GM23338 (cell line): ENCODE measurements around the gene GRIN3A. TPM values are rescaled to one million over a fixed set of nuclear protein-coding genes. Genes with fewer than 3 reads are reported as not detected.

Source experiments
- ATAC-seq: fragments of 200-7000 bp; cut with Tn5 transposase; 3 replicates; pipeline ENCODE4 v1.9.1; 2020
- DNase-seq: peaks from one replicate; pipeline ENCODE4 v3.0.0-alpha.2; 2015; ENCODE audit warnings: low spot score
- H2AFZ ChIP-seq: fragments of 200-600 bp; sonication (generic); 2 replicates; pipeline ENCODE4 v1.8.0; 2016; ENCODE audit warnings: antibody characterized with exemption, mild to moderate bottlenecking, moderate library complexity
- H3F3A ChIP-seq: fragments of 200-600 bp; sonication (generic); replicated peaks from 2 replicates; pipeline ENCODE4 v1.8.0; 2017; ENCODE audit warnings: antibody characterized with exemption, mixed run types, low read depth
- H3K27ac ChIP-seq: fragments of 200-600 bp; sonication (generic); 2 replicates; pipeline ENCODE4 v1.6.1; 2016; ENCODE audit warnings: low read depth
- H3K27me3 ChIP-seq: fragments of 200-600 bp; sonication (generic); 2 replicates; pipeline ENCODE4 v1.8.0; 2016; ENCODE audit warnings: mild to moderate bottlenecking, mixed run types, moderate library complexity; ENCODE audit not compliant: insufficient read depth
- H3K36me3 ChIP-seq: fragments of 200-600 bp; sonication (generic); 2 replicates; pipeline ENCODE4 v1.8.0; 2016; ENCODE audit warnings: mild to moderate bottlenecking; ENCODE audit not compliant: insufficient read depth
- H3K4me1 ChIP-seq: fragments of 200-600 bp; sonication (generic); 2 replicates; pipeline ENCODE4 v1.8.0; 2016; ENCODE audit warnings: mild to moderate bottlenecking, moderate library complexity; ENCODE audit not compliant: insufficient read depth
- H3K4me2 ChIP-seq: fragments of 200-600 bp; sonication (generic); 2 replicates; pipeline ENCODE4 v1.7.1; 2017; ENCODE audit warnings: mixed run types
- H3K4me3 ChIP-seq: fragments of 200-600 bp; sonication (generic); 2 replicates; pipeline ENCODE4 v1.6.1; 2016; ENCODE audit warnings: mixed run types
- H3K79me2 ChIP-seq: fragments of 200-600 bp; sonication (generic); replicated peaks from 2 replicates; pipeline ENCODE4 v1.8.0; 2017; ENCODE audit warnings: mild to moderate bottlenecking; ENCODE audit not compliant: insufficient read depth
- H3K9me2 ChIP-seq: fragments of 200-600 bp; sonication (generic); 2 replicates; pipeline ENCODE4 v1.8.0; 2017; ENCODE audit not compliant: insufficient read depth
- H4K20me1 ChIP-seq: fragments of 200-600 bp; sonication (generic); replicated peaks from 2 replicates; pipeline ENCODE4 v1.8.0; 2017; ENCODE audit warnings: mild to moderate bottlenecking; ENCODE audit not compliant: insufficient read depth
- H3K27ac Mint-ChIP-seq: 2 replicates; pipeline ENCODE4 v1.8.0; 2020; ENCODE audit warnings: inconsistent platforms, mild to moderate bottlenecking, moderate library complexity, mixed read lengths
- H3K27me3 Mint-ChIP-seq: 3 replicates; pipeline ENCODE4 v1.8.0; 2022; ENCODE audit warnings: low read depth, mild to moderate bottlenecking, moderate library complexity, mixed read lengths, inconsistent platforms; ENCODE audit not compliant: insufficient read depth, poor library complexity
- H3K36me3 Mint-ChIP-seq: 3 replicates; pipeline ENCODE4 v1.8.0; 2021; ENCODE audit warnings: low read depth, mild to moderate bottlenecking, inconsistent platforms, moderate library complexity, mixed read lengths
- H3K4me1 Mint-ChIP-seq: 3 replicates; pipeline ENCODE4 v1.8.0; 2020; ENCODE audit warnings: mild to moderate bottlenecking, inconsistent platforms, mixed read lengths
- H3K4me3 Mint-ChIP-seq: 3 replicates; pipeline ENCODE4 v1.8.0; 2021; ENCODE audit warnings: moderate library complexity, mild to moderate bottlenecking, inconsistent platforms, mixed read lengths
- H3K9me3 Mint-ChIP-seq: 3 replicates; pipeline ENCODE4 v1.8.0; 2020; ENCODE audit warnings: moderate library complexity, mild to moderate bottlenecking, inconsistent platforms, mixed read lengths
- EZH2 ChIP-seq: fragments of 200-600 bp; sonication (generic); IDR thresholded peaks from one replicate; pipeline ENCODE4 v1.8.0; 2017; ENCODE audit warnings: antibody characterized with exemption, mild to moderate bottlenecking, low read depth; ENCODE audit not compliant: unreplicated experiment
- JUNB ChIP-seq: IDR thresholded peaks from one replicate; pipeline ENCODE4 v1.6.1; 2016; ENCODE audit warnings: antibody characterized with exemption; ENCODE audit not compliant: unreplicated experiment
- NANOG ChIP-seq: IDR thresholded peaks from 2 replicates; pipeline ENCODE4 v1.6.1; 2016; ENCODE audit warnings: antibody characterized with exemption, borderline replicate concordance
- POLR2AphosphoS5 ChIP-seq: IDR thresholded peaks from 2 replicates; pipeline ENCODE4 v1.6.1; 2016; ENCODE audit warnings: antibody characterized with exemption, low read depth
- STAT1 ChIP-seq: IDR thresholded peaks from one replicate; pipeline ENCODE4 v1.6.1; 2016; ENCODE audit warnings: antibody characterized with exemption; ENCODE audit not compliant: unreplicated experiment
- ZNF114 ChIP-seq: fragments of 250-450 bp; sonication (Bioruptor Pico); IDR thresholded peaks from 2 replicates; pipeline ENCODE4 v1.5.0; 2020; ENCODE audit warnings: mild to moderate bottlenecking, moderate library complexity
- polyA plus RNA-seq: library from polyadenylated mRNA; unstranded; fragments of >200 nt; fragmentation: Nextera tagmentation; extraction: Ambion mirVana; gene quantifications from 2 replicates; pipeline ENCODE4 v1.2.1, GENCODE V29; 2016
- total RNA-seq: library from RNA; depleted of rRNA; stranded (reverse); fragments of >200 nt; shearing (Covaris generic); gene quantifications from 2 replicates; pipeline ENCODE4 v1.2.3, GENCODE V29; 2014; rRNA removed
- TF ChIP-seq, protein P1 (sequence below): fragments of 250-450 bp; sonication (Bioruptor Pico); IDR thresholded peaks from 2 replicates; pipeline ENCODE4 v1.5.0; 2020; ENCODE audit warnings: mild to moderate bottlenecking, moderate library complexity
- TF ChIP-seq, protein P2 (sequence below): IDR thresholded peaks from 2 replicates; pipeline ENCODE4 v1.6.1; 2016; ENCODE audit warnings: antibody characterized with exemption

GRIN3A gene
- total and polyA plus RNA-seq, 2 experiments from 2014 or later, result 0.03 to 0.05 TPM

DNA sequence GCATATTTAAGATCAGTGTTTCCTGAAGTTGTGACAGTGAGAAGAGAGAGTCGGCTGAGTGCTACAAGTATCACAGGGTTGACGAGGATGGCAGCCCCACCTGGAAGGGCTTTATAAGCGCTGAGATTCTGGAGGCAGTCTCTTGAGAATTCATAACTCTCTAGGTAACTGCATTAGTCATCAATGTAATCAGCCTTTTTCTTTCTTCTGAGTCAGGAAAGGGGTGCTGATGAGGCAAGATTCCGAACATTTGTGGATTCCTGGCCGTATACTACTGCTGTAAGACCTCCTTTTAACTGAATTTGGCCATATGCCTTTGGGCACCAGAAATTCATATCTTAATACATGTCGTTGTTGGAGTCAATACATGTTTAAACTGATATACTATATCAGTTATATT lies 211.4 kb downstream of the GRIN3A start (continued):
- TF ChIP-seq, protein P1, sequence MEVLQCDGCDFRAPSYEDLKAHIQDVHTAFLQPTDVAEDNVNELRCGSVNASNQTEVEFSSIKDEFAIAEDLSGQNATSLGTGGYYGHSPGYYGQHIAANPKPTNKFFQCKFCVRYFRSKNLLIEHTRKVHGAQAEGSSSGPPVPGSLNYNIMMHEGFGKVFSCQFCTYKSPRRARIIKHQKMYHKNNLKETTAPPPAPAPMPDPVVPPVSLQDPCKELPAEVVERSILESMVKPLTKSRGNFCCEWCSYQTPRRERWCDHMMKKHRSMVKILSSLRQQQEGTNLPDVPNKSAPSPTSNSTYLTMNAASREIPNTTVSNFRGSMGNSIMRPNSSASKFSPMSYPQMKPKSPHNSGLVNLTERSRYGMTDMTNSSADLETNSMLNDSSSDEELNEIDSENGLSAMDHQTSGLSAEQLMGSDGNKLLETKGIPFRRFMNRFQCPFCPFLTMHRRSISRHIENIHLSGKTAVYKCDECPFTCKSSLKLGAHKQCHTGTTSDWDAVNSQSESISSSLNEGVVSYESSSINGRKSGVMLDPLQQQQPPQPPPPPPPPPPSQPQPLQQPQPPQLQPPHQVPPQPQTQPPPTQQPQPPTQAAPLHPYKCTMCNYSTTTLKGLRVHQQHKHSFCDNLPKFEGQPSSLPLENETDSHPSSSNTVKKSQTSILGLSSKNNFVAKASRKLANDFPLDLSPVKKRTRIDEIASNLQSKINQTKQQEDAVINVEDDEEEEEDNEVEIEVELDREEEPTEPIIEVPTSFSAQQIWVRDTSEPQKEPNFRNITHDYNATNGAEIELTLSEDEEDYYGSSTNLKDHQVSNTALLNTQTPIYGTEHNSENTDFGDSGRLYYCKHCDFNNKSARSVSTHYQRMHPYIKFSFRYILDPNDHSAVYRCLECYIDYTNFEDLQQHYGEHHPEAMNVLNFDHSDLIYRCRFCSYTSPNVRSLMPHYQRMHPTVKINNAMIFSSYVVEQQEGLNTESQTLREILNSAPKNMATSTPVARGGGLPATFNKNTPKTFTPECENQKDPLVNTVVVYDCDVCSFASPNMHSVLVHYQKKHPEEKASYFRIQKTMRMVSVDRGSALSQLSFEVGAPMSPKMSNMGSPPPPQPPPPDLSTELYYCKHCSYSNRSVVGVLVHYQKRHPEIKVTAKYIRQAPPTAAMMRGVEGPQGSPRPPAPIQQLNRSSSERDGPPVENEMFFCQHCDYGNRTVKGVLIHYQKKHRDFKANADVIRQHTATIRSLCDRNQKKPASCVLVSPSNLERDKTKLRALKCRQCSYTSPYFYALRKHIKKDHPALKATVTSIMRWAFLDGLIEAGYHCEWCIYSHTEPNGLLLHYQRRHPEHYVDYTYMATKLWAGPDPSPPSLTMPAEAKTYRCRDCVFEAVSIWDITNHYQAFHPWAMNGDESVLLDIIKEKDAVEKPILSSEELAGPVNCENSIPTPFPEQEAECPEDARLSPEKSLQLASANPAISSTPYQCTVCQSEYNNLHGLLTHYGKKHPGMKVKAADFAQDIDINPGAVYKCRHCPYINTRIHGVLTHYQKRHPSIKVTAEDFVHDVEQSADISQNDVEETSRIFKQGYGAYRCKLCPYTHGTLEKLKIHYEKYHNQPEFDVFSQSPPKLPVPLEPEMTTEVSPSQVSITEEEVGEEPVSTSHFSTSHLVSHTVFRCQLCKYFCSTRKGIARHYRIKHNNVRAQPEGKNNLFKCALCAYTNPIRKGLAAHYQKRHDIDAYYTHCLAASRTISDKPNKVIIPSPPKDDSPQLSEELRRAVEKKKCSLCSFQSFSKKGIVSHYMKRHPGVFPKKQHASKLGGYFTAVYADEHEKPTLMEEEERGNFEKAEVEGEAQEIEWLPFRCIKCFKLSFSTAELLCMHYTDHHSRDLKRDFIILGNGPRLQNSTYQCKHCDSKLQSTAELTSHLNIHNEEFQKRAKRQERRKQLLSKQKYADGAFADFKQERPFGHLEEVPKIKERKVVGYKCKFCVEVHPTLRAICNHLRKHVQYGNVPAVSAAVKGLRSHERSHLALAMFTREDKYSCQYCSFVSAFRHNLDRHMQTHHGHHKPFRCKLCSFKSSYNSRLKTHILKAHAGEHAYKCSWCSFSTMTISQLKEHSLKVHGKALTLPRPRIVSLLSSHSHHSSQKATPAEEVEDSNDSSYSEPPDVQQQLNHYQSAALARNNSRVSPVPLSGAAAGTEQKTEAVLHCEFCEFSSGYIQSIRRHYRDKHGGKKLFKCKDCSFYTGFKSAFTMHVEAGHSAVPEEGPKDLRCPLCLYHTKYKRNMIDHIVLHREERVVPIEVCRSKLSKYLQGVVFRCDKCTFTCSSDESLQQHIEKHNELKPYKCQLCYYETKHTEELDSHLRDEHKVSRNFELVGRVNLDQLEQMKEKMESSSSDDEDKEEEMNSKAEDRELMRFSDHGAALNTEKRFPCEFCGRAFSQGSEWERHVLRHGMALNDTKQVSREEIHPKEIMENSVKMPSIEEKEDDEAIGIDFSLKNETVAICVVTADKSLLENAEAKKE (CRISPR knock-in tag), result no peak
- TF ChIP-seq STAT1 (no peak), POLR2AphosphoS5 (no peak), NANOG (no peak), ZNF114 (CRISPR knock-in tag) (no peak), EZH2 (no peak)

DNA sequence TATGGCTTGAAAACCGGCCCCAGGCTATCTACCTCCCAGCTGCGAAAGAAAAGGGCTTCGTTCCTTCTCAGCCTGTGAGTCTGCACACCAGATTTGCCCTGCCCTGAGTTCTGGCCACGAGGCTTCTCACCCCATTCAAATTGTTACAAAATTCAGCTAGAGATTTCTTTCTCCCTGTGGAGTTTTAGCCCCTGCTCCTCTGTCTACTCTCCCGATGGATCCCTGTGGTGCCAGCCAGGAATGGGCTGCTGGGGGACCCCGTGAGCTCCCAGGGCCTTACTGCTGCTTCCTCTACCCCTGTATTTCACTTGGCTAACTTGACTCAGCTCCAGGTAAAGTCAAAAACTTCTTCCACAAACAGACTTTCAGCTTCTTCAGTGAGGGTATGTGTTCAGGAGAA lies 214.1 kb downstream of the GRIN3A start:
- H3K27ac Mint-ChIP-seq, result peak overlapping the region; percentile 19; the same call in 1 of the 2 replicates
- Histone ChIP-seq H2AFZ (peak overlapping the region; percentile 98), H3K36me3 (no peaks in the 10 kb centered on the region), H3F3A (no peaks in the 10 kb centered on the region), H3K27me3 (no peaks in the 10 kb centered on the region), H3K79me2 (no peaks in the 10 kb centered on the region), H3K9me2 (no peaks in the 10 kb centered on the region), H3K4me2 (no peak overlapping the region), H3K4me1 (no peaks in the 10 kb centered on the region), H3K27ac (no peak overlapping the region), H4K20me1 (no peaks in the 10 kb centered on the region), H3K4me3 (no peak overlapping the region)
- DNase-seq (no peak), ATAC-seq (peak; percentile 46)
- no peak overlapping the region for H3K4me3 Mint-ChIP-seq
- H3K27me3 Mint-ChIP-seq, result no peaks in the 10 kb centered on the region
- no peaks in the 10 kb centered on the region; the same call in 1 of the 3 replicates for H3K9me3 Mint-ChIP-seq
- TF ChIP-seq JUNB, result no peak
- TF ChIP-seq, protein P2, sequence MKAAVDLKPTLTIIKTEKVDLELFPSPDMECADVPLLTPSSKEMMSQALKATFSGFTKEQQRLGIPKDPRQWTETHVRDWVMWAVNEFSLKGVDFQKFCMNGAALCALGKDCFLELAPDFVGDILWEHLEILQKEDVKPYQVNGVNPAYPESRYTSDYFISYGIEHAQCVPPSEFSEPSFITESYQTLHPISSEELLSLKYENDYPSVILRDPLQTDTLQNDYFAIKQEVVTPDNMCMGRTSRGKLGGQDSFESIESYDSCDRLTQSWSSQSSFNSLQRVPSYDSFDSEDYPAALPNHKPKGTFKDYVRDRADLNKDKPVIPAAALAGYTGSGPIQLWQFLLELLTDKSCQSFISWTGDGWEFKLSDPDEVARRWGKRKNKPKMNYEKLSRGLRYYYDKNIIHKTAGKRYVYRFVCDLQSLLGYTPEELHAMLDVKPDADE, result no peak
- no peaks in the 10 kb centered on the region for H3K36me3 Mint-ChIP-seq
- peaks cover 16% of the 10 kb centered on the region for H3K4me1 Mint-ChIP-seq

Other genes starting within 250 kb of the GRIN3A start
- gene RNF20, start 204.8 kb downstream of the GRIN3A start, total RNA-seq, result 31.0 and 36.2 TPM in 2 replicates
- gene RNF20, start 204.8 kb downstream of the GRIN3A start, polyA plus RNA-seq, result 28.3 and 33.6 TPM in 2 replicates
- gene PPP3R2, start 143.7 kb downstream of the GRIN3A start, total RNA-seq, result not detected in 2 replicates
- not detected in 2 replicates for gene PPP3R2, start 143.7 kb downstream of the GRIN3A start, polyA plus RNA-seq